Activated T-helper 1 cell treated with anti-CD3 and anti-CD28 coated beads, Interleukin-12 subunit alpha, Interleukin-12 subunit beta, Interleukin-2, Interleukin-4 antibody, amounts not matched to agents 30 ng/mL and 10 ng/mL and 1 ng/mL, durations not matched to agents 14 hours and 24 hours and 36 hours (primary cell): ENCODE data around the gene ST6GALNAC6. TPM values are rescaled to one million over a fixed set of nuclear protein-coding genes. Genes with fewer than 3 reads are reported as not detected.
A peak's percentile ranks its signal among the peaks of the same experiment; 100 is the strongest.

Experiments used
- DNase-seq: peaks from one replicate; pipeline ENCODE4 v3.0.0; 2021; ENCODE audit warnings: low spot score
- H3K27ac Mint-ChIP-seq: one replicate; pipeline ENCODE4 v1.8.0; 2021; ENCODE audit warnings: mild to moderate bottlenecking, mixed read lengths
- H3K27me3 Mint-ChIP-seq: one replicate; pipeline ENCODE4 v1.8.0; 2022; ENCODE audit warnings: mild to moderate bottlenecking, moderate library complexity, mixed read lengths; ENCODE audit not compliant: insufficient read depth
- H3K36me3 Mint-ChIP-seq: one replicate; pipeline ENCODE4 v1.8.0; 2021; ENCODE audit warnings: low read depth, mixed read lengths
- H3K4me1 Mint-ChIP-seq: one replicate; pipeline ENCODE4 v1.8.0; 2021; ENCODE audit warnings: low read depth, mixed read lengths
- H3K4me3 Mint-ChIP-seq: one replicate; pipeline ENCODE4 v1.8.0; 2021; ENCODE audit warnings: mild to moderate bottlenecking, moderate library complexity, mixed read lengths
- H3K9me3 Mint-ChIP-seq: one replicate; pipeline ENCODE4 v1.8.0; 2021; ENCODE audit warnings: mixed read lengths
- intact Hi-C: fragments of 100-400 bp; cut with micrococcal nuclease; formaldehyde crosslinking; loops from one replicate; pipeline ENCODE4 v1.15.1; 2024
- total RNA-seq: library from RNA; stranded (reverse); gene quantifications from 2 replicates; pipeline ENCODE4 v1.2.3, GENCODE V29; 2022

ST6GALNAC6 gene
- total RNA-seq, 1 donor from 2014 or later, result 60.6 TPM

DNA sequence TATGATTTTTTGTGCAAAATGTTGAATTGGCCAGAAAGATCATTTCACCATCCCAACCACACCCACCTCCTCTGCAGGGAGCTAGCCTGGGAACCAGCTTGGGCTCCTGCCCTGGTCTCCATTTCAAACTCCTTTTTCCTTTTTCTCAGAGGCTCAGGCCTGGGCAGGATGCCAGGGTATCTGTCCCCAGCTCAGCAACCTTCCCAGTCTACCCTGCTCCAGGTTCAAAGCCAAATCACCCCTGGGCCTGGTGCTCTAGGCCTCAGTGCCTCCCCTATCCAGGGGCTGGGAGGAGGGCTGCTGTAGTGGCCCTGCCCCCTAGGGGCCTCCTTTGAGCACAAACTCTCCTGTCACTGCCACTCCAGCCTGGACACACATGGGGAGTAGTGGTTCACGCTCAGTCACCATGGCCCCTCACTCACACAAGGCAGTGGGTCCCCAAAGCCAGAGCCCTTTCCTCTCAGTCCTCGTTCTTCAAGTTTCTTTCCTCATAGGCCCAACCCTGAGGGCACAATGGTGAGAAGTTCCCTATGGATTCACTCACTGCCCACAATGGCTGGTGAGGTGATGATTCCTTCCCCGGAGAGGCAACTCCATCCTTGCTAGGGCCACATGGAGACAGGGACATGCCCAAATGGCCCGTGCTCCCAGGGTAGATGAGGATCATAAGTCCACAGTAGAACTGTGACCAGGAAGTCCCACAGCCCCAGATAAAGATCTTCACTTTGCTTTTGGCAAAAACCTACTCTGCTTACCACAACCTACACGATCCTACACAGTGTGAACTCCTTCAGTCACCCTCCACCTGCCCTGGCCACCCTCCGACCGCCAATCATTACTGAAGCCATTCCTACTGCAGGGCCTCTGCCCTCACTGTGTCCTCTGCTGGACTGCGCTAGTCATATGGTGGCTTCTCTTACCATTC is 19.0 kb upstream of the ST6GALNAC6 start:
- Mint-ChIP-seq H3K27me3 (peaks cover 6% of the 10 kb centered on the region), H3K4me3 (peak overlapping the region; percentile 19), H3K27ac (peak overlapping the region; percentile 29), H3K4me1 (peaks cover 51% of the 10 kb centered on the region), H3K36me3 (peaks cover 4% of the 10 kb centered on the region), H3K9me3 (no peaks in the 10 kb centered on the region)
- DNase-seq, result no peak
- intact Hi-C loops, result loop anchor here (5.0 kb wide), 2 partner anchors 36 to 466 kb away; partner anchors contain the start of genes LRSAM1 and RPL12

DNA sequence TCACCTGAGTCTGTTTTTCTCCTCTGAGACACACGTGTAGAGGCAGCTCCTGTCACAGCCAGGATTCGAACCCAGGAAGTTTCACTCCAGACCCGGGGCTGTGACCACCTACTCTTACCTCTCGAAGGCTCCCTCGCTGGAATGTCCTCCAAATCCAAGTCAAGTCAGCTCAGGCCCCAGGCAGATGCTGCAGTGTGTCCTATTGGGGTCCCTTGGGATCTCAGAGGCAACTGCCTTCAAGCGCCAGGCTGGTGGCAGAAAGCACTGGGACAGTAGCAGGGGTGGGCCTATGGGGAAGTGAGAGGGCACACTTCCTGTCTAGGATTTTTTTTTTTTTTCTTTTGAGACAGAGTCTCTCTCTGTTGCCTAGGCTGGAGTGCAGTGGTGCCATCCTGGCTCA is 18.2 kb upstream of the ST6GALNAC6 start:
- Mint-ChIP-seq H3K4me3 (peak overlapping the region; percentile 19), H3K36me3 (peaks cover 8% of the 10 kb centered on the region), H3K27ac (no peak overlapping the region), H3K4me1 (peaks cover 57% of the 10 kb centered on the region), H3K27me3 (peaks cover 3% of the 10 kb centered on the region), H3K9me3 (no peaks in the 10 kb centered on the region)
- intact Hi-C loops, result loop anchor here (1.0 to 5.0 kb wide), 9 partner anchors 13 to 465 kb away; partner anchors contain the start of genes FPGS, LRSAM1, PIP5KL1 and RPL12
- no peak for DNase-seq

DNA sequence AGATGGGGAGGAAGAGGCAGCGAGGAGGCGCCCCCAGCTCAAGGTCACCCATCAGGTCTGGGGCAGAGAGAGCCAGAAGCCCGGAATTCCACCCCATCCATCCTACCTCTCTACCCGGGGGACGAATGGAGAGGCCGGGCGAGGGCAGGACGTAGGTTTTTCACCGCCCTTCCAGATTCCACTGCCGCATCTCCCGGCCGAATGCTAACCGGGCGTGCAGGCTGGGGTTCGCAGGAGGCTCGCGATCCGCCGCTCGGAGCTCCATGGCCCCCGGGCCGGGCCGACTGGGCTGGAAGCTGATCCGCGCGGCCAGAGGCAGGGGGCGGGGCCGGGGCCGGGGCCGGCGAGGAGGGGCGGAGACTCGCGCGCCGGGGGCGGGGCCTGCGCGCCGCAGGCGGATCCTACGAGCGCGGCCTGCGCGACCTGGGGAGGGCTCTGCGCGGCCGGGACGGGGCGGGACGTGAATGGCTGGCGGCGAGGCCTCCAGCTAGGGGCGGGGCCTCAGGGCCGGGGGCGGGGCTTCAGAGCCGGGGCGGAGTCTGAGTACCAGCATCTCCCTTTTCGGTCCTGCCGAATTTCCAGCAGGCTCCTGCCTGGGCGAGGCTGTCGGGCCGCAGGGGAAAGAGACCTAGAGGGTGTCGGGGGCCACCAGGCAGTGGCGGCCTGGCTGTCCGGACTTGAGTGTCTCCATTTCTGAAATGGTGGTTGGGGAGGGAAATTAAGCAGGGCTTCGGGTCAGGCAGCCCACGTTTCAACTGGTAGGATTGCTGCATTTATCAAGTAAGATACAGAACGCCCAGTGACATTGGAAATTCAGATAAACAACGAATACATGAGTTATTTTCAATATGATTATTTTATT is 17.5 kb upstream of the ST6GALNAC6 start, which contains the start of gene ST6GALNAC4:
TSS of gene ST6GALNAC4 (minus strand) at position 322 of the 862 bp plus-strand sequence. CDS start 622 bp downstream, outside the sequence.
- Mint-ChIP-seq H3K4me1 (peaks cover 57% of the 10 kb centered on the region), H3K4me3 (peak within 1 kb of the TSS; percentile 84), H3K27me3 (peaks cover 3% of the 10 kb centered on the region), H3K27ac (peak within 1 kb of the TSS; percentile 89), H3K9me3 (no peaks in the 10 kb centered on the region), H3K36me3 (peaks cover 8% of the 10 kb centered on the region)
- DNase-seq, result peak; percentile 91
- intact Hi-C loops, result loop anchor here (1.0 to 5.0 kb wide), 9 partner anchors 13 to 465 kb away; partner anchors contain the start of genes FPGS, LRSAM1, PIP5KL1 and RPL12

DNA sequence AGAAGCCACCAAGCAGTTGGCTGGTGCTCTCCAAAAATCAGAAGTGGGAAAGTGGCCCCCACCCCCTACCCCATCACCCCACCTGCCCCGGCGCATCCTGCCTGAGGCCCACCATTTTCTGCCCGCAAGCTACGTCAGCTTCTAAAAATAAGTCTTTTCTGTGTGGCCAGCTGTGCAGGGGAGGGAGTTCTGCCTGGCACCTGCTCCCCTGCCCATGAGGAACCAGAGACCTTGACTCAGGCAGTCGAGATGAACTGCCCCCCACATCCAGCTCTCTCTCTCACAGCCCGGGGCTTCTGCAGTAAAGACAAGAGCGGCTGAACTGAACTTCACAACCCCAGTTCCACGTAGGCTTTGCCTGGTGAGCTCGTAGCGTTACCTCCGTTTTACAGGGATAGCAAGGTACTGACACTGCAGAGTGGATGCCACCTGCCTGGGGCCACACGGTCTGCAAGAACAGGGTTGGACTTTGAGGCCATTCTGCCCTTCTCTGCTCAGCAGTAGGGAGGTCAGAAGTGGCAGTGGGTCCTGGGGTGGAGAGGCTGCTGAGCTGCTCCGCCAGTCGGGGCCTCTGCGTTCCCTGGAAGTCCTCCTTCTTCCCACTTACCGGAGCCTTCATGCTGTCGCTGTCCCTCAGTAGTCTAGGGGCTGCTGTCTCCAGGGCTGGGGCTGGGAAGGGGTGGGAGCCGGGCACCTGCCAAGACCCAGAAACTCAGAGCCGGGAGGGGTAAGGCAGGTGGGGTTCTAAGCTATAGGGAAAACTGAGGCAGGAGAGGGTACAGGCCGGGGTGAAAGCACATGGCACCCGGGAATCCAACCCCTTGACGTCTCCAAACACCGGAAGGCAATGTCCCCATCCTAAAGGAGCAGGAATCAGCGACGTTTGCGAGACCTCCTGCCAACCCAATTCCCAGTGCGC is 16.7 kb upstream of the ST6GALNAC6 start:
- Mint-ChIP-seq H3K4me3 (peak overlapping the region; percentile 84), H3K27me3 (no peaks in the 10 kb centered on the region), H3K27ac (peak overlapping the region; percentile 89)

DNA sequence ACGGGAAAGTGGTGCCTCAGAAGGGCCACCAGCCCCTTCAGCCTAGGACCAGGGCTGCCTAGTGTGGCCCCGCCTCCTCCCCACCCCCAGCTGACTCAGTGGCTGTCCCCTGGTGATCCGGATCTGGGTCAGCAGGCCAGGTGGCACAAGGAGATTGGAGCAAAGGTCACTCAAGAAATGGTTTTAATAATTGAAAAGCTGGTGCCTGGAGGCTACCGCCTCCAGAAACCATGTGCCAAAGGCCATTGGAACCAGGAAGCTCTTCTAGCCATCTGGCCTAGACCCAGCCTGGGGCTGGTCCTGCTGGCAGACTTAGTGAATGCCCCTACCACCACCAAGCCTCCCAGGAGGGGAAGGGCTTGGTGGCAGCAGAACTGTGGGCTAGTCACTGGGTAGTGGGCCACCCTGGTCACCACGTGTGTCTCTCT is 15.9 kb upstream of the ST6GALNAC6 start:
- Mint-ChIP-seq H3K9me3 (no peaks in the 10 kb centered on the region), H3K4me3 (peak overlapping the region; percentile 84), H3K4me1 (peaks cover 66% of the 10 kb centered on the region), H3K27me3 (no peaks in the 10 kb centered on the region), H3K27ac (peak overlapping the region; percentile 89), H3K36me3 (peaks cover 16% of the 10 kb centered on the region)
- intact Hi-C loops, result loop anchor here (1.0 to 5.0 kb wide), 3 partner anchors 9 to 463 kb away; partner anchors contain the start of genes LRSAM1 and RPL12
- no peak for DNase-seq

More for the DNA sequence above, 16.7 kb upstream of the ST6GALNAC6 start:
- no peak for DNase-seq
- Mint-ChIP-seq H3K36me3 (peaks cover 12% of the 10 kb centered on the region), H3K4me1 (peaks cover 59% of the 10 kb centered on the region), H3K9me3 (no peaks in the 10 kb centered on the region)
- intact Hi-C loops, result loop anchor here (1.0 to 5.0 kb wide), 6 partner anchors 10 to 464 kb away; partner anchors contain the start of genes FPGS, LRSAM1, RPL12 and STXBP1

DNA sequence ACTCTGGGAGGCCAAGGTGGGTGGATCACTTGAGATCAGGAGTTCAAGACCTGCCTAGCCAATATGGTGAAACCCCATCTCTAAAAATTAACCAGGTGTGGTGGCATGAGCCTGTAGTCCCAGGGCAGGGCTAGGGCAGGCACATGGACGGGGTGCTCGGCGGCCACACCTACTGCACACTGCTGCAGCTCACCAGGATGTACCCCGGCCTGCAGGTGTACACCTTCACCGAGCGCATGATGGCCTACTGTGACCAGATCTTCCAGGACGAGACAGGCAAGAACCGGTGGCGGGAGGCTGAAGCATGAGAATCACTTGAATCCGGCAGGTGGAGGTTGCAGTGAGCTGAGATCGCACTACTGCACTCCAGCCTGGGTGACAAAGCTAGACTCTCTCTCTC is 14.3 kb upstream of the ST6GALNAC6 start:
- peaks cover 55% of the 10 kb centered on the region for H3K4me1 Mint-ChIP-seq
- peaks cover 18% of the 10 kb centered on the region for H3K36me3 Mint-ChIP-seq
- peak overlapping the region; percentile 7 for H3K4me3 Mint-ChIP-seq
- no peaks in the 10 kb centered on the region for H3K9me3 Mint-ChIP-seq
- no peaks in the 10 kb centered on the region for H3K27me3 Mint-ChIP-seq
- H3K27ac Mint-ChIP-seq, result peak overlapping the region; percentile 29
- intact Hi-C loops, result no loop called here
- no peak for DNase-seq

DNA sequence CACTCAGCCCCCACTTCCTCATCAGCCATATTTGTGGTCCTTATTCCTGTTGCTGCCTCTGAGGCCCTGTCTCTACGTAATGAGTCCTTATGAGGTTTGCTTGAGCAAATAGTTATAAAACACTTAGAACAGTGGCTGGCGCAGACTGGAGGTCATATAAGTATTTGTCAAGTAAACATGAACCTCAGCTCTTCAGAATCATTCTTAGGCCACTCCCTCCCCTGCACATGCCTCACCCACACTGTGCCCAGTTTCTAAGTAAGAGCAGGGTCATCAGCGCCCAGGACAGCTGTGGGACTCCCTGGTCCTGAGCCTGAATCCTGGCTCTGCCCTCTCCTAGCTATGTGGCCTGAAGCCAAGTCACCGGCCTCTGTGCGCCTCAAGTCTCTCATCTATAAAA is 13.5 kb upstream of the ST6GALNAC6 start:
- DNase-seq, result no peak
- no peaks in the 10 kb centered on the region for H3K9me3 Mint-ChIP-seq
- H3K4me1 Mint-ChIP-seq, result peaks cover 47% of the 10 kb centered on the region
- no peak overlapping the region for H3K4me3 Mint-ChIP-seq
- H3K27me3 Mint-ChIP-seq, result no peaks in the 10 kb centered on the region
- H3K36me3 Mint-ChIP-seq, result peaks cover 18% of the 10 kb centered on the region
- peak overlapping the region; percentile 63 for H3K27ac Mint-ChIP-seq
- intact Hi-C loops, result no loop called here

DNA sequence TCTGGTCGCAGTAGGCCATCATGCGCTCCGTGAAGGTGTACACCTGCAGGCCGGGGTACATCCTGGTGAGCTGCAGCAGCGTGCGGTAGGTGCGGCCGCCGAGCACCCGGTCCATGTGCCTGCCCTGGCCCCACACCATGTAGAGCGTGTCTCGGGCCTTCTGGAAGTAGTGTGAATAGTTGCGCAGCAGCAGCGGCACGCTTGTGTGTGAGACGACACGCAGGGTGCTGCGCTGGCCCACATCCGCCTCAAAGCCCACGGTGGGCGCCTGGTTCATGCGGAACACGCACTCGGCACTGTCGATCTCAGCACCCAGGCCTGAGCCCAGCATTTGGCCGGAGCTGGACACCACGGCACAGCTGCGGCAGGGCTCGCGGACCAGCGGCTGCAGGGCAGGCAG is 12.9 kb upstream of the ST6GALNAC6 start:
- intact Hi-C loops, result no loop called here
- peak overlapping the region; percentile 95 for H3K27ac Mint-ChIP-seq
- no peak overlapping the region for H3K4me3 Mint-ChIP-seq
- H3K9me3 Mint-ChIP-seq, result no peaks in the 10 kb centered on the region
- H3K36me3 Mint-ChIP-seq, result peaks cover 18% of the 10 kb centered on the region
- H3K4me1 Mint-ChIP-seq, result peaks cover 41% of the 10 kb centered on the region
- H3K27me3 Mint-ChIP-seq, result no peaks in the 10 kb centered on the region
- no peak for DNase-seq

DNA sequence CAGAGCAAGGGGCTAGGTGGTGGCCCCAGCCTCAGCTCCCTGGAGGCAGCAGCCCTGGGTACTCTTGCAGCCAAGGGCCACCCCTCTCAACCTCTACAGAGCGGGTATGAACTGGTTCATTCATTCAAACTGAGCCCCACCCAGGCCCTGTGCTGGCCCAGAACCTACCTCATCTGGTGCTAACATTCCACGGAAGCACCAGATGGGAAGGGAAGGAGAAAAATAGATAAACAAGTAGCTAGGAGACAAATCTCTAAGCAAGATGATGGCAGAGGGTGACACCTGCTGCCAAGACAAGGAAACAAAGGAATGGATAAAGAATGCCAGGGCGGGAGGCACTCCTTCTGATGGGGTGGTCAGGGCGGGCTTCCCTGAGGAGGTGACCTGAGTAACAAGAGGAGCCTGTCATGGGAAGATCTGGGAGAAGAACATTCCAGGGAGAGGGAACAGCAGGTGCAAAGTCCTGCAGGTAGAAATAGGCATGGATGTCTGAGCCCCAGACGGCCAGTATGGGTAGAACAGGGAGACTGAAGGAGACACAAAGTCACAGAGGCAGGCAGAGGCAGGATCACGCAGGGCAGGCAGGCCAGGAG is 11.3 kb upstream of the ST6GALNAC6 start:
- peaks cover 18% of the 10 kb centered on the region for H3K36me3 Mint-ChIP-seq
- peak overlapping the region; percentile 43 for H3K4me3 Mint-ChIP-seq
- DNase-seq, result no peak
- no peaks in the 10 kb centered on the region for H3K9me3 Mint-ChIP-seq
- H3K27ac Mint-ChIP-seq, result peak overlapping the region; percentile 95
- H3K27me3 Mint-ChIP-seq, result no peaks in the 10 kb centered on the region
- peaks cover 41% of the 10 kb centered on the region for H3K4me1 Mint-ChIP-seq
- intact Hi-C loops, result loop anchor here (1.0 kb wide), 1 partner anchor 7 kb away; no protein-coding TSS in a partner anchor

DNA sequence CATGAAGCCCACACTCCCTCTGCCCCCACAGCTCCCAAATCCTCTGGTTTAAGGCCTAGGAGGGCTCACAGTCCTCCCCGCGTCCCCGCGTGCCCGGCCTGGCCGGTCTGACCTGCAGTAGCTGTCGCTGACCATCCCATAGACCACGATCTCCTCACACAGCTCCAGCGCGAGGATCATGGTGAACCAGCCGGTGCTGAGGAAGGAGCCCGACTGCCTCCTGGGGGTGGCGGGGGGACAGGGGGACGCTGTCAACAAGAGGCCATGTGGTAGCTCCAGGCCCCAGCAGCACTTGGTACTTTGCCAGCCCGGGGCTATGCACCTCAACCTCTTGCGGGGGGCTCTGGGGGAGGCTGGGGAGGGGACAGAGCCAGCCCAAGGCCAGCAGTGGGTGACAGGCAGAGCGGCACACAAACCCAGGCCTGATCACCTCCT is 10.5 kb upstream of the ST6GALNAC6 start:
- DNase-seq, result no peak
- Mint-ChIP-seq H3K36me3 (peaks cover 16% of the 10 kb centered on the region), H3K27me3 (no peaks in the 10 kb centered on the region), H3K27ac (no peak overlapping the region), H3K9me3 (no peaks in the 10 kb centered on the region), H3K4me1 (peaks cover 42% of the 10 kb centered on the region), H3K4me3 (no peak overlapping the region)
- intact Hi-C loops, result loop anchor here (10.0 kb wide), 1 partner anchor 335 kb away; no protein-coding TSS in a partner anchor

DNA sequence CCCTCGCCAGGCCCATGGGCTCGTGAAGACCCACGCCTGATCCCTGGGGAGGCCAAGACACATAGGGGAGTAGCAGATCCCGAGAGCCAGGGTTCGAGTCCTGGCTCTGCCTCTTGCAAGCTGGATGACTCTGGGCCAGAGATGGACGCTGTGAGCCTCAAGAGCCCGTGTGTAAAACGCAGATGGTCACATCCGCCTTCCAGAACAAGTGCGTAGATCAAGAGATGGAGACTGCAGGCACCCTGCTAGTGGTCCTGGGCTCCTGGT is 9.2 kb upstream of the ST6GALNAC6 start:
- H3K4me3 Mint-ChIP-seq, result no peak overlapping the region
- peaks cover 54% of the 10 kb centered on the region for H3K4me1 Mint-ChIP-seq
- no peaks in the 10 kb centered on the region for H3K27me3 Mint-ChIP-seq
- peaks cover 17% of the 10 kb centered on the region for H3K36me3 Mint-ChIP-seq
- H3K9me3 Mint-ChIP-seq, result no peaks in the 10 kb centered on the region
- DNase-seq, result no peak
- intact Hi-C loops, result loop anchor here (10.0 kb wide), 1 partner anchor 334 kb away; no protein-coding TSS in a partner anchor
- no peak overlapping the region for H3K27ac Mint-ChIP-seq
